H9 (cell line): ENCODE results near the gene CLCN3. TPM values are rescaled to one million over a fixed set of nuclear protein-coding genes. Genes with fewer than 3 reads are reported as not detected.

Experiments
- DNase-seq: peaks from one replicate; pipeline ENCODE4 v3.0.0-alpha.2; 2017
- H2AFZ ChIP-seq: one replicate; pipeline ENCODE4 v1.6.1; 2013; ENCODE audit warnings: mild to moderate bottlenecking, low read length, control low read depth, moderate library complexity
- H2AK5ac ChIP-seq: 2 replicates; pipeline ENCODE4 v1.6.1; 2013; ENCODE audit warnings: low read length, control low read depth, mixed read lengths; ENCODE audit not compliant: insufficient read length
- H2BK120ac ChIP-seq: one replicate; pipeline ENCODE4 v1.6.1; 2013; ENCODE audit warnings: low read depth, mild to moderate bottlenecking, low read length, control low read depth, inconsistent platforms; ENCODE audit not compliant: poor library complexity, severe bottlenecking
- H2BK12ac ChIP-seq: 2 replicates; pipeline ENCODE4 v1.6.1; 2013; ENCODE audit warnings: low read length, control low read depth, mixed read lengths, low read depth; ENCODE audit not compliant: insufficient read length
- H2BK15ac ChIP-seq: 2 replicates; pipeline ENCODE4 v1.6.1; 2013; ENCODE audit warnings: low read depth, low read length, control low read depth
- H2BK20ac ChIP-seq: one replicate; pipeline ENCODE4 v1.6.1; 2013; ENCODE audit warnings: low read depth, mild to moderate bottlenecking, low read length, control low read depth, inconsistent platforms; ENCODE audit not compliant: poor library complexity, severe bottlenecking
- H2BK5ac ChIP-seq: 2 replicates; pipeline ENCODE4 v1.6.1; 2013; ENCODE audit warnings: low read length, control low read depth, mixed read lengths; ENCODE audit not compliant: insufficient read length
- H3K14ac ChIP-seq: 2 replicates; pipeline ENCODE4 v1.6.1; 2013; ENCODE audit warnings: low read length, control low read depth; ENCODE audit not compliant: insufficient read depth
- H3K18ac ChIP-seq: 2 replicates; pipeline ENCODE4 v1.6.1; 2013; ENCODE audit warnings: low read depth, mild to moderate bottlenecking, mixed read lengths, low read length, control low read depth; ENCODE audit not compliant: insufficient read length
- H3K23ac ChIP-seq: 2 replicates; pipeline ENCODE4 v1.6.1; 2013; ENCODE audit warnings: low read length, control low read depth, mixed read lengths, low read depth; ENCODE audit not compliant: insufficient read length
- H3K23me2 ChIP-seq: 2 replicates; pipeline ENCODE4 v1.6.1; 2013; ENCODE audit warnings: low read depth, mild to moderate bottlenecking, mixed read lengths, low read length, control low read depth; ENCODE audit not compliant: insufficient read length, poor library complexity, severe bottlenecking
- H3K27ac ChIP-seq: 2 replicates; pipeline ENCODE4 v1.5.1; 2013; ENCODE audit warnings: low read length, control low read depth, mixed read lengths, low read depth; ENCODE audit not compliant: insufficient read length
- H3K27me3 ChIP-seq: 2 replicates; pipeline ENCODE4 v1.6.1; 2013; ENCODE audit warnings: low read length, control low read depth, inconsistent platforms; ENCODE audit not compliant: insufficient read depth
- H3K4ac ChIP-seq: 2 replicates; pipeline ENCODE4 v1.6.1; 2013; ENCODE audit warnings: low read depth, mild to moderate bottlenecking, control low read depth, inconsistent platforms, low read length, moderate library complexity
- H3K4me1 ChIP-seq: 2 replicates; pipeline ENCODE4 v1.6.1; 2013; ENCODE audit warnings: low read length, control low read depth, inconsistent platforms; ENCODE audit not compliant: insufficient read depth
- H3K4me2 ChIP-seq: 2 replicates; pipeline ENCODE4 v1.6.1; 2013; ENCODE audit warnings: low read length, control low read depth, mixed read lengths; ENCODE audit not compliant: insufficient read length, insufficient read depth
- H3K56ac ChIP-seq: 2 replicates; pipeline ENCODE4 v1.6.1; 2013; ENCODE audit warnings: low read depth, mild to moderate bottlenecking, mixed read lengths, low read length, control low read depth; ENCODE audit not compliant: insufficient read length
- H3K79me1 ChIP-seq: 2 replicates; pipeline ENCODE4 v1.6.1; 2013; ENCODE audit warnings: low read depth, mild to moderate bottlenecking, moderate library complexity, low read length, control low read depth, inconsistent platforms; ENCODE audit not compliant: insufficient read depth, poor library complexity, severe bottlenecking
- H3K79me2 ChIP-seq: 2 replicates; pipeline ENCODE4 v1.6.1; 2013; ENCODE audit warnings: low read length, control low read depth, inconsistent platforms; ENCODE audit not compliant: insufficient read depth
- H3K9ac ChIP-seq: 2 replicates; pipeline ENCODE4 v1.6.1; 2013; ENCODE audit warnings: low read length, control low read depth, mixed read lengths; ENCODE audit not compliant: insufficient read length; ENCODE audit errors: extremely low read depth
- H3K9me3 ChIP-seq: one replicate; pipeline ENCODE4 v1.6.1; 2013; ENCODE audit warnings: low read depth, low read length, inconsistent platforms; ENCODE audit not compliant: control insufficient read depth
- H3T11ph ChIP-seq: one replicate; pipeline ENCODE4 v1.6.1; 2013; ENCODE audit warnings: mild to moderate bottlenecking, low read length, control low read depth, inconsistent platforms
- H4K20me1 ChIP-seq: one replicate; pipeline ENCODE4 v1.6.1; 2013; ENCODE audit not compliant: control insufficient read depth, insufficient read length, insufficient read depth
- H4K5ac ChIP-seq: 2 replicates; pipeline ENCODE4 v1.6.1; 2013; ENCODE audit warnings: low read depth, mild to moderate bottlenecking, mixed read lengths, low read length, control low read depth; ENCODE audit not compliant: insufficient read length
- H4K8ac ChIP-seq: replicated peaks from 2 replicates; pipeline ENCODE4 v1.6.1; 2013; ENCODE audit warnings: low read length, control low read depth, mixed read lengths, low read depth; ENCODE audit not compliant: insufficient read length
- H4K91ac ChIP-seq: 2 replicates; pipeline ENCODE4 v1.6.1; 2013; ENCODE audit warnings: low read depth, mild to moderate bottlenecking, moderate library complexity, mixed read lengths, low read length, control low read depth; ENCODE audit not compliant: insufficient read length
- H3K27ac Mint-ChIP-seq, 3 experiments: 2 replicates in 2 of 3; 3 replicates in 1 of 3; pipeline ENCODE4 v1.8.0; 2020 to 2021; ENCODE audit warnings: mixed read lengths in 3 of 3, mild to moderate bottlenecking in 1 of 3, moderate library complexity in 1 of 3
- H3K27me3 Mint-ChIP-seq: 2 replicates; pipeline ENCODE4 v1.8.0; 2021; ENCODE audit warnings: low read depth, mild to moderate bottlenecking, moderate library complexity, mixed read lengths
- H3K36me3 Mint-ChIP-seq, 3 experiments: 2 replicates in 2 of 3; 3 replicates in 1 of 3; pipeline ENCODE4 v1.8.0; 2020 to 2021; ENCODE audit warnings: low read depth in 3 of 3, mixed read lengths in 3 of 3; ENCODE audit not compliant: insufficient read depth in 1 of 3
- H3K4me1 Mint-ChIP-seq, 2 experiments: 2 replicates each; pipeline ENCODE4 v1.8.0; 2020; ENCODE audit warnings: mixed read lengths in 2 of 2
- H3K4me3 Mint-ChIP-seq, 2 experiments: 2 replicates in 1 of 2; 3 replicates in 1 of 2; pipeline ENCODE4 v1.8.0; 2020 to 2021; ENCODE audit warnings: mild to moderate bottlenecking in 2 of 2, mixed read lengths in 2 of 2, moderate library complexity in 1 of 2
- H3K9me3 Mint-ChIP-seq, 2 experiments: 2 replicates in 1 of 2; 3 replicates in 1 of 2; pipeline ENCODE4 v1.8.0; 2020; ENCODE audit warnings: mild to moderate bottlenecking in 2 of 2, mixed read lengths in 2 of 2, moderate library complexity in 1 of 2
- WGBS: extraction: QIAGEN DNeasy Blood & Tissue Kit; methylation state at CpG from one replicate; pipeline ENCODE4 v1.1.7; 2013; ENCODE audit warnings: missing lambda C conversion rate, low lambda C conversion rate, mixed read lengths; ENCODE audit not compliant: insufficient read length; ENCODE audit errors: extremely low coverage; 5-methylcytosine and 5-hydroxymethylcytosine counted together
- total RNA-seq: library from RNA; stranded (reverse); gene quantifications from 2 replicates; pipeline ENCODE4 v1.2.1, GENCODE V29; 2021
- TF ChIP-seq, protein P1 (sequence below): fragments of 200-600 bp; sonication (generic); conservative IDR thresholded peaks from 3 replicates; pipeline ENCODE4 v1.8.0; 2021; ENCODE audit warnings: antibody characterized with exemption, mild to moderate bottlenecking

CLCN3 gene
- total RNA-seq, 1 experiment from 2014 or later: 25.7 TPM

DNA sequence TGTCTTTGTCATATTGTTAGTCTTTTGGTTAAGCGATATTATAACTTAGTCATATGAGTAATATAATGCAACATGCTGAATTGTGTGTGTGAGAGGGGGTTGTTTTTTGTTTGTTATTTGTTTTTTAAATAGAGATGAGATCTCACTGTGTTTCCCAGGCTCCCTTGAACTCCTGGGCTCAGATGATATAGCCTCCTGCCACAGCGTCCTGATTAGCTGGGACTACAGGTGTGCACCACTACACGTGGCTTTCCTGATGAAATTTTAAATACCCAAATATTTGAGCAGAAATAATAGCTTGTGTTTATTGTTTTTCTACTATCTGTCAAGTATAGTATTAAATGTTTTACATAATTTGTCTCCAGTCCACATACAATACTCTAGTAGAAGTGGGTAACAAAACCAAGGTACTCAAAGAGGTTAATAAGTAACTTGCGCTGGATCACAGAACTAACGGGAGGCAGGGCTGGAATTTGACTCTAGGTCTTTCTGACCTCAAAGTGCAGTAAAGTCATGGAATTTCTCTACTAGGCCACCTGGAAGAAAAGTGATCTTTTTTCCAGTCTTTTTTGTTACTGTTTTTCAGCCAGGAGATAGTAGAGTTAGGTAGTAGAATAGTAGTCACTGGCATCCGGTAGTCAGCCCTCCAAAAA is 47.8 kb downstream of the CLCN3 start:
- Histone ChIP-seq H3K9ac (no peak overlapping the region), H3K4ac (no peak overlapping the region), H3T11ph (no peak overlapping the region), H3K9me3 (peaks cover 8% of the 10 kb centered on the region), H3K79me2 (no peaks in the 10 kb centered on the region; the same call in 1 of the 2 replicates), H3K23me2 (no peaks in the 10 kb centered on the region), H3K18ac (no peak overlapping the region), H3K56ac (no peak overlapping the region), H3K4me2 (no peak overlapping the region), H2BK12ac (no peak overlapping the region), H3K27me3 (no peaks in the 10 kb centered on the region), H2AFZ (no peak overlapping the region), H3K79me1 (peaks cover 2% of the 10 kb centered on the region), H4K20me1 (no peaks in the 10 kb centered on the region), H4K5ac (no peak overlapping the region), H4K8ac (no peak overlapping the region), H2AK5ac (no peak overlapping the region), H3K27ac (no peak overlapping the region), H2BK15ac (no peak overlapping the region), H4K91ac (no peak overlapping the region), H3K4me1 (no peaks in the 10 kb centered on the region), H3K14ac (no peak overlapping the region), H3K23ac (no peak overlapping the region), H2BK120ac (no peak overlapping the region), H2BK5ac (no peak overlapping the region), H2BK20ac (no peak overlapping the region)
- Mint-ChIP-seq H3K36me3 (peaks cover 12 to 35% (median 17%) of the 10 kb centered on the region in 3 experiments), H3K9me3 (peaks cover 10 to 15% of the 10 kb centered on the region in 2 experiments; a peak in 4 of 5 replicates), H3K4me1 (no peaks in the 10 kb centered on the region), H3K27me3 (no peaks in the 10 kb centered on the region), H3K4me3 (no peak overlapping the region), H3K27ac (no peak overlapping the region)
- DNase-seq: no peak
- no CpG with 5 or more reads among the region's 6 CpGs for WGBS
- TF ChIP-seq, protein P1, sequence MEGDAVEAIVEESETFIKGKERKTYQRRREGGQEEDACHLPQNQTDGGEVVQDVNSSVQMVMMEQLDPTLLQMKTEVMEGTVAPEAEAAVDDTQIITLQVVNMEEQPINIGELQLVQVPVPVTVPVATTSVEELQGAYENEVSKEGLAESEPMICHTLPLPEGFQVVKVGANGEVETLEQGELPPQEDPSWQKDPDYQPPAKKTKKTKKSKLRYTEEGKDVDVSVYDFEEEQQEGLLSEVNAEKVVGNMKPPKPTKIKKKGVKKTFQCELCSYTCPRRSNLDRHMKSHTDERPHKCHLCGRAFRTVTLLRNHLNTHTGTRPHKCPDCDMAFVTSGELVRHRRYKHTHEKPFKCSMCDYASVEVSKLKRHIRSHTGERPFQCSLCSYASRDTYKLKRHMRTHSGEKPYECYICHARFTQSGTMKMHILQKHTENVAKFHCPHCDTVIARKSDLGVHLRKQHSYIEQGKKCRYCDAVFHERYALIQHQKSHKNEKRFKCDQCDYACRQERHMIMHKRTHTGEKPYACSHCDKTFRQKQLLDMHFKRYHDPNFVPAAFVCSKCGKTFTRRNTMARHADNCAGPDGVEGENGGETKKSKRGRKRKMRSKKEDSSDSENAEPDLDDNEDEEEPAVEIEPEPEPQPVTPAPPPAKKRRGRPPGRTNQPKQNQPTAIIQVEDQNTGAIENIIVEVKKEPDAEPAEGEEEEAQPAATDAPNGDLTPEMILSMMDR: no peak
